Adrenal gland (tissue), 5 donors: Measurements from ENCODE around the gene ABHD3.

Experiments
- POLR2A ChIP-seq, 2 donors: fragments of 450-650 bp; IDR thresholded peaks; one replicate each; pipeline ENCODE4 v1.6.1; 2017; ENCODE audit warnings: antibody characterized with exemption in 2 of 2, mild to moderate bottlenecking in 2 of 2, moderate library complexity in 1 of 2
- TF ChIP-seq, protein P1 (sequence below), 6 experiments: fragments of 450-650 bp in 4 of 6; fragments of 200-600 bp in 2 of 6; sonication (generic) in 1 of 6; IDR thresholded peaks; 1 replicate in 5 of 6; 2 replicates in 1 of 6; pipeline versions ENCODE4 v1.5.1 to v1.8.0; 2016 to 2021; ENCODE audit warnings: antibody characterized with exemption in 6 of 6, mild to moderate bottlenecking in 2 of 6, moderate library complexity in 1 of 6
- donor health status: DM: no; HTN: no; CAD: no.

DNA sequence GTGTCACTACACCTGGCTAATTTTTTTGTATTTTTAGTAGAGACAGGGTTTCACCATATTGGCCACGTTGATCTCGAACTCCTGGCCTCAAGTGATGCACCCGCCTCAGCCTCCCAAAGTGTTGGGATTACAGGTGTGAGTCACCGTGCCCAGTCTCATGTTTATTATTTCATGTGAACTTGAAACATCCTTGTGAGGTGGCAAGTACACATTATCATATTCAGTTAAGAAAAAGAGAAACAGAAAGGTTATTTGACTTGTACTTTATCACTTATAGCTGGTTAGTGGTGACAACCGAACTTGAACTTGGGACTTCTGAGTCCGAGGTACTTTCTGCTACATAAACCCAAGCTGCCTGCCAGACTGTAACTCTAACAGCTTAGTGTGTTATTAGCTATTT, 24.4 kb downstream of the ABHD3 start:
- no peak for TF ChIP-seq POLR2A (IDR thresholded peaks at IDR 0.05)
- TF ChIP-seq, protein P1, sequence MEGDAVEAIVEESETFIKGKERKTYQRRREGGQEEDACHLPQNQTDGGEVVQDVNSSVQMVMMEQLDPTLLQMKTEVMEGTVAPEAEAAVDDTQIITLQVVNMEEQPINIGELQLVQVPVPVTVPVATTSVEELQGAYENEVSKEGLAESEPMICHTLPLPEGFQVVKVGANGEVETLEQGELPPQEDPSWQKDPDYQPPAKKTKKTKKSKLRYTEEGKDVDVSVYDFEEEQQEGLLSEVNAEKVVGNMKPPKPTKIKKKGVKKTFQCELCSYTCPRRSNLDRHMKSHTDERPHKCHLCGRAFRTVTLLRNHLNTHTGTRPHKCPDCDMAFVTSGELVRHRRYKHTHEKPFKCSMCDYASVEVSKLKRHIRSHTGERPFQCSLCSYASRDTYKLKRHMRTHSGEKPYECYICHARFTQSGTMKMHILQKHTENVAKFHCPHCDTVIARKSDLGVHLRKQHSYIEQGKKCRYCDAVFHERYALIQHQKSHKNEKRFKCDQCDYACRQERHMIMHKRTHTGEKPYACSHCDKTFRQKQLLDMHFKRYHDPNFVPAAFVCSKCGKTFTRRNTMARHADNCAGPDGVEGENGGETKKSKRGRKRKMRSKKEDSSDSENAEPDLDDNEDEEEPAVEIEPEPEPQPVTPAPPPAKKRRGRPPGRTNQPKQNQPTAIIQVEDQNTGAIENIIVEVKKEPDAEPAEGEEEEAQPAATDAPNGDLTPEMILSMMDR (IDR thresholded peaks at IDR 0.05): no peak
